Gastrocnemius medialis (tissue), 4 donors: Measurements from ENCODE around the gene SLC12A4.

Source experiments
- POLR2A ChIP-seq, 2 donors: fragments of 450-650 bp; IDR thresholded peaks; one replicate each; pipeline ENCODE4 v1.6.1; 2017; ENCODE audit warnings: antibody characterized with exemption in 2 of 2, mild to moderate bottlenecking in 2 of 2, moderate library complexity in 2 of 2
- TF ChIP-seq, protein P1 (sequence below), 5 experiments: fragments of 450-650 bp in 3 of 5; fragments of 200-600 bp in 2 of 5; sonication (generic) in 2 of 5; IDR thresholded peaks in 4 of 5; conservative IDR thresholded peaks in 1 of 5; 1 replicate in 4 of 5; 2 replicates in 1 of 5; pipeline ENCODE4 v1.5.1; 2016 to 2019; ENCODE audit warnings: antibody characterized with exemption in 5 of 5, mild to moderate bottlenecking in 3 of 5, moderate library complexity in 3 of 5

DNA sequence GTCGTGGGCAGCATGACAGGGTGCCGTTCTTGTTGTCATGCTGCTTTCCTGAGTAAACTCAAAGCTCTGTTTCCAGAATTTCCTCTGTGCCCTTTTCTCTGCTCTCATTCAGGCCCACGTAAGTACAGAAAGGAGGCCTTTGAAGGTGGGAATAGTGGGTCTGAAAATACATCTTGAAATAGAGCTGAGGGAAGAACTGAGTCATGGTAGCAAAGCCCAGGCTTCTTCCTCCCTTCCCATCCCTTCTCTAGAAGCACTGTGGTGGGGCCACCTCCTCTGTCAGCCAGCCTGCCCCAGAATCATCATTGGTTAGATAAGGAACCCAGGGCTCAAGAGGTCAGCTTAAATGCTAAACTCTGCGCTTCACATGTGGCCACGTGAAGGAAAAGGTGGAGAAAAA lies 46.2 kb downstream of the SLC12A4 start:
- TF ChIP-seq, protein P1, sequence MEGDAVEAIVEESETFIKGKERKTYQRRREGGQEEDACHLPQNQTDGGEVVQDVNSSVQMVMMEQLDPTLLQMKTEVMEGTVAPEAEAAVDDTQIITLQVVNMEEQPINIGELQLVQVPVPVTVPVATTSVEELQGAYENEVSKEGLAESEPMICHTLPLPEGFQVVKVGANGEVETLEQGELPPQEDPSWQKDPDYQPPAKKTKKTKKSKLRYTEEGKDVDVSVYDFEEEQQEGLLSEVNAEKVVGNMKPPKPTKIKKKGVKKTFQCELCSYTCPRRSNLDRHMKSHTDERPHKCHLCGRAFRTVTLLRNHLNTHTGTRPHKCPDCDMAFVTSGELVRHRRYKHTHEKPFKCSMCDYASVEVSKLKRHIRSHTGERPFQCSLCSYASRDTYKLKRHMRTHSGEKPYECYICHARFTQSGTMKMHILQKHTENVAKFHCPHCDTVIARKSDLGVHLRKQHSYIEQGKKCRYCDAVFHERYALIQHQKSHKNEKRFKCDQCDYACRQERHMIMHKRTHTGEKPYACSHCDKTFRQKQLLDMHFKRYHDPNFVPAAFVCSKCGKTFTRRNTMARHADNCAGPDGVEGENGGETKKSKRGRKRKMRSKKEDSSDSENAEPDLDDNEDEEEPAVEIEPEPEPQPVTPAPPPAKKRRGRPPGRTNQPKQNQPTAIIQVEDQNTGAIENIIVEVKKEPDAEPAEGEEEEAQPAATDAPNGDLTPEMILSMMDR (IDR thresholded peaks at IDR 0.05 in 4 of 5, conservative IDR thresholded peaks at IDR 0.05 in 1 of 5), result no peak
- no peak for TF ChIP-seq POLR2A (IDR thresholded peaks at IDR 0.05)
